ENCODE data around the gene CDH22.

GRCh38 chr20:46240065-46240464, 68.2 kb downstream of the CDH22 start:
- TF ChIP-seq EZH2 (IDR thresholded peaks at IDR 0.05), result no peak
- TF ChIP-seq CTCF (IDR thresholded peaks at IDR 0.05), result no peak
- TF ChIP-seq EZH2phosphoT487 (IDR thresholded peaks at IDR 0.05), result no peak
